NCI-H187 treated with DMSO at 0.1 percent for 48 hours (cell line): Measurements from ENCODE around the gene PMF1.

Source experiments
- DNase-seq: peaks from one replicate; lab custom pipeline; 2025; lab: John Stamatoyannopoulos, UW

The PMF1 gene

DNA sequence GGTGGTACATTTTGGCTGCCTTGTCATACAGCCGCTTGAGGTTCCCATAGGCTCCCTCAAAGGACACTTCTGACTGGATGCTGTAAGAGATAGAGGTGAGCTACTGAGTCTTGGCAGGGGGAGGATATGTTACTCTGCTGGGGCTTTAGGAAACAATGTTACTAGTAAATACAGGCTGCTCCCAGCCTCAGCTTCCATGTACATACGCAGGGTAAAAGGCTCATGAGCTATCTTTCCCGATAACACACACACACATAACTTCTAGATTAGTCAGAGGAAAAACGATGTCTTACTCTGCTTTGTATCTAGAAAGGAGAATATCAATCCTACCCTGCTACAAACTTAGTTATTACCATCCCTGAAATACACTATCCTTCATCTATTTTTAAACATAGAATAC, 55.5 kb downstream of the PMF1 start:
- no peak for DNase-seq

DNA sequence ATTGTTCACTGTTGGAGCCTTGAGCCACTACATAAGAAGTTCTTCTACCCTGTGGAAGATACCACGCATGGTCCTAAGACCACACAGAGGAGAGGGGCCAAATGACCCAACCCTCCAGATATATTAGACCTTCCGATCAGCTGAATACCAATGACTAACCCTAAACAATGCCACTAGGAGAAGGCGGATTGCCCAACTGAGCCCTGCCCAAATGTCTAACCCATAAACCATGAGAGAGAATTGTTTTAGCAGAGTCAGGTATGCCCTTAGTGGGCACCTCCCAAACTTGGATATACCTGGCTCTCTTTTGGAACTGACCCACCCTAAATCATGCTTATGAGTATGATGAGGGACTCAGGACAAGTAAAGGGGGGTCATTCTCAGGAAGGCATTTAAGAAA, 57.5 kb downstream of the PMF1 start:
- no peak for DNase-seq

DNA sequence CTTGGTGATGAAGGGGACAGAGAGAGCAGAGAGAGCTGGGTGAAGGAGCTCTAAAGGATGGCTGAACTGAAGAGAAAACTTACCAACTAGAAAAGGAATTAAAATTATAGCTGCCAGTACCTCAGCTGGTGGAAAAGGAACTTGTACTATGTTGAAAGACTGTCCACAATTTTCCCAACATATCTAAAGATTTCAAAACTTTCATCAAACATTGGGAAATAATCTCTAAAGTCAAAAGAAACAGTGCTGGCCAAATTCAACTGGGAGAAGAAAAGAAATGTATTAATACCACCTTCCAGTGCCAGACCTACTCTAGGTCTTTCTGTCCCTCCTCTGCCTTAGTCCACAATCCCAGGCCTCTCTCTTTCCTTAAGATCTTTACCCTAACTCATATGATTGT, 63.7 kb downstream of the PMF1 start:
- DNase-seq: no peak

DNA sequence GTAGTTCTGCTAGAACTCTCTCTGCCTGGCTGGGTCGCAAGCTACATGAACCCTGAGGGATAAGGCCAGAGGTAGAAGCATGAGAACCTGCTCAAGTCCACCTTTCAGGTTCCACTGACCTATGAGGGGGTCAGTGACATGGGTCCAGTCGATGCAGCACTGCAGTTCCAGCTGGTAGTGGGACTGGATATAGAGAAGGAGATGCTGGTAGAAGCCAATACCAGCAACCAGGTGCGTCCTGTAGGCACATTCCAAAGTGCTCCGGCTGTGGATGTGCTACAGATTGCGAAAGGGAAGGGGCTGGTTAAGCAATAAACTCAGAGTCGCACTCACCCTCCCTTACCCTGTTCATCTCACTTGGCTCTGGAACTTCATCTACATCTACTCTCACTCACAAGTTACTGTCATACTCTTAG, 64.2 kb downstream of the PMF1 start:
- no peak for DNase-seq

DNA sequence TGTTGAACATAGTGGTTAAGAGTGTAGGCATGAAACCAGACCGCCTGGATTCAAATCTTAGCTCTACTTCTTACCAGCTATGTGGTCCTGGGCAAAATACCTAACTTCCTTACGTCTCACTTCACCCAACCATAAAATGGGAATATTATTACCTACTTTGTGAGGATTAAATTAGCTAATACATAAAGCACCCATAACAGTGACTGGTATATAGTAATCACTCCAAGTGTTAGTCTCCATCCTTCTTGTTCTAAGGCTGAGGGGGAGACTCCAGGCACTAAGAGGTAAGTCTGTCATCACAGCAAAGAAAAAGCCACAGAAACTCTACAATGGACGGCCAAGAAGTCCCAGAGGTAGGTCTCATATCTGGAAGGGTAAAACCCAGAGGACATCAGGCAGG, 67.0 kb downstream of the PMF1 start:
- DNase-seq: no peak

DNA sequence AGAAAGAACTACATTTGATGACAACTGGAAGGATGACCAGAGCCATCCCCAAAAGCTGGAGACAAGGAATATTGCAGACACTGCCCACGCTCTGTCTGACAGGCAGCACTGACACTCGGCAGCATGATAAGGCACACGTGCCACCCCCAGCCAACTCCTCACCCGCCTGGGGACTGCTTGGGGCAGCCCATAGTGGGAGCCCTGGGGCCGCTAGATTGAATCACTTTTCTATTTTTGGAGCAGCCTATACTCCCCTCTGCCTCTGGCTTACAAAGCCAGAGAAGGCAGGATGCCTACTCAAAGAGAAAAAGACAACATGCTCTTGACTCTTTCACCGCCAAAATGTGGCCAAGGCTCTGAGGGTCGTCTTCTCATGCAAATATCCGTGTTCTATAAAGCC, 68.5 kb downstream of the PMF1 start:
- no peak for DNase-seq

DNA sequence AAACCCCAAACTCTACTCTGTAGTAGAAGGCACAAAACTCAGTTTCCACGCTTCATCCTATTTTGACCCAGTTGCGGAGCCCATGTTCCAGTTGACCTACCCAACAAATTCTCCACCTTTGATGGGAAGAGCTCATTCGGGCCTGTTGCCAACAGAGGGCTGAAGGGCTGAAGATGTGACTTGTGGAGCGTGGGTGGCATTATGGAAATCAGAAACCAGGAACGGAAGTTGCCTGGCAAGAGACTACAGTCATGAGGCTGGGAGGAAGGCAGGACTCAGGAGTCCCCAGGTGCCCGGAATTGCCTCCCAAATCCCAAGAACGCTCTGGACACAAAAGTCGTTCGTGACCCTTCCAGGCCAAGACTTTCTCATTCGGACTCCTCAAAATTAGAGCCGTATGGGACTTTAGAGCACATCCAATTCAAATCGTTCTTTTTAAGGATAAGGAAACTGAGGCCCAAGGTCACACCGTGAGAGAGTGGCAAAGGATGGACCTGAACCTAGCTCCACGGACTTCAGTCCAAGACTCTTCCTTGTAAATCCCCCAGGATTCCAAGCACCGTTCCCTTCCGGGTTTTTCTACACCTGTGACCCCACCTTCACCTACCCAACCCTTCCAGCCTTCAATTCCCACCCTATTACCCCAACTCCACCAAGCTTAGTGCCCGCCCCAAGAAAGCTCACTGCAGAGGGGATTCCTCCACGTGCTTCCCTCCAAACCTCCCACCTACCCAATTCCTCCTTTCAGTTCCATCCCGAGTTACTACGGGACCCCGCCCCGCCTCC, 69.1 kb downstream of the PMF1 start:
- DNase-seq: peak; percentile 17

DNA sequence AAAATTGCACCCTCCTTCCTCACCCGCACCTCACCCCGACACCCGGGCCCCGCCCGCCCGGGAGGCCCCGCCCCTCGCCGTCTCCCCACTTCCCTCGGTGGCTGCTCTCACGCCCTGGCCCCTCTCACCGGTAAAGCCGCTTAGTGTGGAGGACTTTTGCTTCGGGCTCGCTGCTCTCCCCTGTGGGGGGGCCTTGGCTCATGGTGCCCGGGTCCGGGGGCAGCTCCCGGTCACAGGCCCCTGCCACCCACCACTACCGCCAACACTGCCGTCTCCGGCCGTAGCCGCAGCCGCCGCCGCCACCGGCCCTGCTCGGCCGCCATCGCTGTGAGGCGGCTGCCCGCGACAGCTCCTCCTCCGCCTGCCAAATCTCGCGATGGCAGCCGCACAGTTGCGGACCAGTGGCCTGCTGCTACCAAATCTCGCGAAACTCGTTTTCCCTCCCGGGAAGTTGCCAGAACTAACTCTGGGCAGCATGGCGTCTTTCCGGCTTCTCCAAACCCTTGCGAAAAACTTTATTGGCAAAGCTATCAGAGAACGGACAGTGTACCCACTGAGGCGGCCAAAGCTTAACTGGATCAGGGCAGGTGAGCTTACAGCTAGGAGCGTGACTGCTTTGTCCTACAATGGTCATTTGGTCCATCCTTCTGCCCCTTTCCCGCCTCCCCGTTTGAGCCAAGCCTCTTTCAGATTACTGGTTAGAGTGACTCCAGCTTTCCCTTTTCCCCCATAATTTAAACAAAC, 69.8 kb downstream of the PMF1 start, which contains the start of gene SMG5:
Gene SMG5, minus strand, starts transcription at position 347 of the 744 bp plus-strand sequence. Its CDS starts 145 bp downstream, at position 202.
- peak; percentile 99 for DNase-seq

DNA sequence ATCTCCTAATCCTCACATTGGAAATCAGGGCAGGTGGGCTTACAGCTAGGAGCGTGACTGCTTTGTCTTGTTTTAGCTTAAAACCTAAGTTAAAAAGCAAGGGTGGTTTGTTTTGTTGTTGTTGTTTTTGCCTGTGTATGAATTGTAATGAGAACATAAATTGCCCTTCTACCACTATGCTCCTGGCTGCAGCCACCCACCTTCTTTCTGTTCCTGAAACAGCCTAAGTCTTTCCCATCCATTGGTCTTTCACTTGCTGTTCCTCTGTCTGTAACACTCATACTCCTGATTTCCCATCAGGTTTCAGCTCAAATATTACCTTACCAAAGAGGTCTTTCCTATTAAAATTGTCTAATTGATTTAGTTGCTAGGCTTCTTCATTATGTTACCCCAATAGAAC, 70.7 kb downstream of the PMF1 start:
- no peak for DNase-seq

DNA sequence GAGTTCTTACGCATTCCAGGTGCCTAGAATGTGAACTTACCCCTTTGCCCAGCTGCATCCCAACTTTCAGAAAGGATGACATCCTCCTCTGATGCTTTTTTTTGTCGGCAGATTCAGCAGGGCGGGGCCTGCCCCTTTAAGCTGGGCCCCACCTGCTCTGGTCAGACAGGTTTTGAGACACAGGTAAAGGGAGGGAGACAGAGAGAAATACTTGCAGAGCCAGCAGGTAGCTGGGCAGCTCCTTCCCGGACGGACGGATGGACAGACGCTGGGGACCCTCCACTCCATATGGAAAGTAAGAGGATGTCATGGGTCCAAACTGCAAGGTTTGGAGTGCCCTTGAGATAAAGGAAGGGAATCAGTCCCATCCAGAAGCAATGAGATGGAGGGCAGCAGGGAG, 71.3 kb downstream of the PMF1 start, which contains the start of gene TMEM79:
Gene TMEM79, plus strand, starts transcription at position 214 of the 400 bp plus-strand sequence. CDS start 902 bp downstream, outside the sequence.
- no peak for DNase-seq

DNA sequence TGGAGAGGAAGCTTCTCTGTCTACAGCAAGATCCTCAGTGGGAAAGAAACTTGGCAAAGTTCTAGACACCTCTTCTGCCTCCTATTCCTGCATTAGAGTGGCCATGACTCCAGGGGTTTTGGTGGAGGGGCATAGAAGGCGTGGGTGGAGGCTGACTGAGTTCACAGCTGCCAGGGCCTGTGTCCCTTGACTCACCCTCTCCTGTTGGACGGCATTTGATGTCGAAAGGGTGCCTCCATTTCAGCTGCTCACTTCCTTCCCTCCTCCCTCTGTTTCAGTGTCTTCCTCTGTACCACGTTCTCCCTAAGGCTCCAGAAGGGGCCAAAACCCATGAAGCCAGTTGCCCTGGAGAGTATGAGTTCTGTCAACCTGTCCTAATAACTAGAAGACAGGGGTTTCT, 72.0 kb downstream of the PMF1 start:
- no peak for DNase-seq

DNA sequence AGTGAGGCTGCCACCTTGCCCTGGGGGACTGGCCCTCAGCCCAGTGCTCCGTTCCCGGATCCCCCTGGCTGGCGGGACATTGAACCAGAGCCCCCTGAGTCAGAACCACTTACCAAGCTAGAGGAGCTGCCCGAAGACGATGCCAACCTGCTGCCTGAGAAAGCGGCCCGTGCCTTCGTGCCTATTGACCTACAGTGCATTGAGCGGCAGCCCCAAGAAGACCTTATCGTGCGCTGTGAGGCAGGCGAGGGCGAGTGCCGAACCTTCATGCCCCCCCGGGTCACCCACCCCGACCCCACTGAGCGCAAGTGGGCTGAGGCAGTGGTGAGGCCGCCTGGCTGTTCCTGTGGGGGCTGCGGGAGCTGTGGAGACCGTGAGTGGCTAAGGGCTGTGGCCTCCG, 72.6 kb downstream of the PMF1 start:
- DNase-seq: no peak

DNA sequence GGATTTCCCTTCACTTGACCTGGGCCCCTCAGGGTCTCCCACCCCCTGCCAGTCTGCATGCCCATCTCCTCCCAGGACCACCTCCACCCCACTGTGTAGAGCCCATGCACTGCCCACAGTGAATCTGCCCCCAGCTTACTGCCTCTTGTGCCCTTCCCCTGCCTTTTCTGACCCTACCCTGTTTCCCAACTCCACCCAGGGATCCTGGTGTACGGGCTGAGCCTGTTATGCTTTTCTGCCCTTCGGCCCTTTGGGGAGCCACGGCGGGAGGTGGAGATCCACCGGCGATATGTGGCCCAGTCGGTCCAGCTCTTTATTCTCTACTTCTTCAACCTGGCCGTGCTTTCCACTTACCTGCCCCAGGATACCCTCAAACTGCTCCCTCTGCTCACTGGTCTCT, 73.3 kb downstream of the PMF1 start:
- DNase-seq: no peak
